Lower leg skin (tissue), 3 donors: ENCODE measurements around the gene DNAAF8.

Source experiments
- POLR2A ChIP-seq, 2 donors: fragments of 450-650 bp; IDR thresholded peaks; one replicate each; pipeline ENCODE4 v1.6.1; 2016 to 2017; ENCODE audit warnings: antibody characterized with exemption in 2 of 2, mild to moderate bottlenecking in 1 of 2, moderate library complexity in 1 of 2
- TF ChIP-seq, protein P1 (sequence below), 3 donors: fragments of 450-650 bp; IDR thresholded peaks; one replicate each; pipeline ENCODE4 v1.5.1; 2016; ENCODE audit warnings: antibody characterized with exemption in 3 of 3, mild to moderate bottlenecking in 3 of 3, moderate library complexity in 2 of 3

DNA sequence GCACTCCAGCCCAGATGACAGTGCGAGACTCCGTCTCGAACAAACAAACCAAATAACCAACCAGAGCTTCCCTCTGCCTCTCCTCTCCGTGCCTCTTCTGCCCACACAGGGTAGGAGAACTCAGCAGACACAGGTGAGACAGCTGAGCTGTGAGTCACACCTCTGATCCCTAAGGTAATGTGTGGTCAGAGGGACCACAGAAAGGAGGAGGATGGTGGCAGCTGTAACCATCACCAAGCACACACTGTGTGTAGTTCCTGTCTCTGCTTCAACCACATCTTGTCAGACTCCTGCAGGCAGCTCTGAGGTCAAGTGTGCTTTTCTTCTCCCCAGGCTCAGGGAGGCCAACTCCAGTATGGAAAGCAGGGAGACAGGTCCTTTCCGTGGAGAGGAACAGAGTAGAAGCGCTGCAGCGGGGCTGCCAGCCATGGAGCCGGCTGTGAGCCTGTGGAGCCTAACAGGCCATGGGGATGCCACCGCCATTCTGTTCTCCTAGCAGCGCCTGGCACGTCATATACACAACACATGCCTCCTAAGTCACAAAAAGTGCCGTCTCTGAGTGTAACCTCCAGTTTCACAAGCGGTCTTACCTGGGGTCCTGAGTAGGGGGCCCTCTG is 33.8 kb upstream of the DNAAF8 start:
- TF ChIP-seq, protein P1, sequence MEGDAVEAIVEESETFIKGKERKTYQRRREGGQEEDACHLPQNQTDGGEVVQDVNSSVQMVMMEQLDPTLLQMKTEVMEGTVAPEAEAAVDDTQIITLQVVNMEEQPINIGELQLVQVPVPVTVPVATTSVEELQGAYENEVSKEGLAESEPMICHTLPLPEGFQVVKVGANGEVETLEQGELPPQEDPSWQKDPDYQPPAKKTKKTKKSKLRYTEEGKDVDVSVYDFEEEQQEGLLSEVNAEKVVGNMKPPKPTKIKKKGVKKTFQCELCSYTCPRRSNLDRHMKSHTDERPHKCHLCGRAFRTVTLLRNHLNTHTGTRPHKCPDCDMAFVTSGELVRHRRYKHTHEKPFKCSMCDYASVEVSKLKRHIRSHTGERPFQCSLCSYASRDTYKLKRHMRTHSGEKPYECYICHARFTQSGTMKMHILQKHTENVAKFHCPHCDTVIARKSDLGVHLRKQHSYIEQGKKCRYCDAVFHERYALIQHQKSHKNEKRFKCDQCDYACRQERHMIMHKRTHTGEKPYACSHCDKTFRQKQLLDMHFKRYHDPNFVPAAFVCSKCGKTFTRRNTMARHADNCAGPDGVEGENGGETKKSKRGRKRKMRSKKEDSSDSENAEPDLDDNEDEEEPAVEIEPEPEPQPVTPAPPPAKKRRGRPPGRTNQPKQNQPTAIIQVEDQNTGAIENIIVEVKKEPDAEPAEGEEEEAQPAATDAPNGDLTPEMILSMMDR (IDR thresholded peaks at IDR 0.05) = no peak
- TF ChIP-seq POLR2A (IDR thresholded peaks at IDR 0.05) = no peak
